Neural cell (in vitro differentiated cells): Measurements from ENCODE around the gene CYP1A1. TPM values are rescaled to one million over a fixed set of nuclear protein-coding genes. Genes with fewer than 3 reads are reported as not detected.

Experiments
- H2AFZ ChIP-seq: fragments of 200-600, 300-800 bp; sonication (generic), shearing (Covaris generic); 2 replicates; pipeline ENCODE4 v1.6.0; 2014; ENCODE audit warnings: low read depth, mild to moderate bottlenecking, antibody characterized with exemption, low read length, moderate library complexity
- H3F3A ChIP-seq: fragments of 200-600 bp; shearing (Covaris generic); 2 replicates; pipeline ENCODE4 v1.6.1; 2016; ENCODE audit warnings: mild to moderate bottlenecking, moderate library complexity, mixed read lengths, antibody characterized with exemption, low read length; ENCODE audit not compliant: insufficient read depth, poor library complexity, severe bottlenecking
- H3K27ac ChIP-seq: fragments of 200-600, 300-800 bp; sonication (generic), shearing (Covaris generic); 2 replicates; pipeline ENCODE4 v1.5.1; 2014; ENCODE audit warnings: mild to moderate bottlenecking, low read length, moderate library complexity
- H3K27me3 ChIP-seq: fragments of 300-800, 200-600 bp; sonication (generic), shearing (Covaris generic); 2 replicates; pipeline ENCODE4 v1.6.0; 2014; ENCODE audit warnings: mild to moderate bottlenecking, low read depth, low read length, moderate library complexity; ENCODE audit not compliant: insufficient read depth
- H3K36me3 ChIP-seq: fragments of 300-800, 200-600 bp; sonication (generic), shearing (Covaris generic); 2 replicates; pipeline ENCODE4 v1.5.1; 2014; ENCODE audit warnings: mild to moderate bottlenecking, antibody characterized with exemption, low read length, moderate library complexity; ENCODE audit not compliant: insufficient read depth
- H3K4me2 ChIP-seq: fragments of 300-800, 200-600 bp; sonication (generic), shearing (Covaris generic); 2 replicates; pipeline ENCODE4 v1.6.0; 2014; ENCODE audit warnings: mild to moderate bottlenecking, low read length
- H3K4me3 ChIP-seq: fragments of 300-800, 200-600 bp; sonication (generic), shearing (Covaris generic); 2 replicates; pipeline ENCODE4 v1.5.1; 2014; ENCODE audit warnings: mild to moderate bottlenecking, low read length, moderate library complexity
- H3K79me2 ChIP-seq: fragments of 200-600 bp; shearing (Covaris generic); replicated peaks from 2 replicates; pipeline ENCODE4 v1.6.0; 2014; ENCODE audit warnings: mild to moderate bottlenecking, low read length, moderate library complexity; ENCODE audit not compliant: insufficient read depth
- H3K9ac ChIP-seq: fragments of 300-800, 200-600 bp; sonication (generic), shearing (Covaris generic); 2 replicates; pipeline ENCODE4 v1.6.1; 2016; ENCODE audit warnings: mild to moderate bottlenecking, low read length, mixed read lengths
- H3K9me2 ChIP-seq: fragments of 200-600 bp; shearing (Covaris generic); 2 replicates; pipeline ENCODE4 v1.6.1; 2016; ENCODE audit warnings: mild to moderate bottlenecking, low read length, mixed read lengths; ENCODE audit not compliant: insufficient read depth
- H3K9me3 ChIP-seq: fragments of 200-600, 300-800 bp; sonication (generic), shearing (Covaris generic); 2 replicates; pipeline ENCODE4 v1.6.1; 2016; ENCODE audit warnings: mild to moderate bottlenecking, mixed run types, low read length, moderate library complexity, mixed read lengths
- H4K20me1 ChIP-seq: fragments of 200-600 bp; shearing (Covaris generic); 2 replicates; pipeline ENCODE4 v1.6.1; 2016; ENCODE audit warnings: mild to moderate bottlenecking, mixed run types; ENCODE audit not compliant: insufficient read depth
- CTCF ChIP-seq: fragments of 450-650 bp; IDR thresholded peaks from 2 replicates; pipeline ENCODE4 v1.5.1; 2014; ENCODE audit warnings: antibody characterized with exemption, mild to moderate bottlenecking, moderate library complexity; ENCODE audit not compliant: poor library complexity, severe bottlenecking
- EP300 ChIP-seq: fragments of 450-650 bp; conservative IDR thresholded peaks from 2 replicates; pipeline ENCODE4 v1.6.1; 2014; ENCODE audit warnings: antibody characterized with exemption, mild to moderate bottlenecking, moderate library complexity; ENCODE audit not compliant: poor library complexity, severe bottlenecking
- EZH2 ChIP-seq: fragments of 200-600, 300-800 bp; shearing (Covaris generic), sonication (generic); IDR thresholded peaks from 2 replicates; pipeline ENCODE4 v1.6.1; 2014; ENCODE audit warnings: antibody characterized with exemption, low read length, borderline replicate concordance, mild to moderate bottlenecking; ENCODE audit not compliant: insufficient read depth, poor library complexity, severe bottlenecking
- MXI1 ChIP-seq: fragments of 450-650 bp; conservative IDR thresholded peaks from 2 replicates; pipeline ENCODE4 v1.6.1; 2014; ENCODE audit warnings: antibody characterized with exemption, mild to moderate bottlenecking; ENCODE audit not compliant: poor library complexity, severe bottlenecking
- POLR2AphosphoS5 ChIP-seq: IDR thresholded peaks from 2 replicates; pipeline ENCODE4 v1.6.1; 2012
- RAD21 ChIP-seq: fragments of 450-650 bp; conservative IDR thresholded peaks from 2 replicates; pipeline ENCODE4 v1.6.1; 2014; ENCODE audit warnings: antibody characterized with exemption, mild to moderate bottlenecking, moderate library complexity
- REST ChIP-seq: IDR thresholded peaks from 2 replicates; pipeline ENCODE4 v1.6.1; 2012; ENCODE audit warnings: borderline replicate concordance
- SMC3 ChIP-seq: fragments of 450-650 bp; conservative IDR thresholded peaks from 2 replicates; pipeline ENCODE4 v1.6.1; 2014; ENCODE audit warnings: antibody characterized with exemption, mild to moderate bottlenecking, moderate library complexity; ENCODE audit not compliant: poor library complexity
- TAF1 ChIP-seq: IDR thresholded peaks from 2 replicates; pipeline ENCODE4 v1.6.1; 2012; ENCODE audit warnings: low read depth
- polyA plus RNA-seq: library from polyadenylated mRNA; depleted of rRNA; stranded (reverse); fragments of >200 nt; gene quantifications from 2 replicates; pipeline ENCODE4 v1.2.3, GENCODE V29; 2014

Gene CYP1A1
- polyA plus RNA-seq, 1 donor from 2014 or later = 0.09 TPM

GRCh38 chr15:74723754-74724334, 1.5 kb downstream of the CYP1A1 start:
- TF ChIP-seq POLR2AphosphoS5 = no peak
- TF ChIP-seq MXI1 = no peak
- no peak for TF ChIP-seq RAD21
- no peak for TF ChIP-seq EP300
- no peak for TF ChIP-seq TAF1
- no peak for TF ChIP-seq SMC3
- no peak for TF ChIP-seq CTCF
- TF ChIP-seq REST = no peak
- H3K9ac ChIP-seq = no peak overlapping the region
- H3F3A ChIP-seq = no peaks in the 10 kb centered on the region
- H3K4me2 ChIP-seq = no peak overlapping the region
- H3K27me3 ChIP-seq = peaks cover 15% of the 10 kb centered on the region
- no peaks in the 10 kb centered on the region for H3K36me3 ChIP-seq
- H2AFZ ChIP-seq = no peak overlapping the region
- H3K9me2 ChIP-seq = no peaks in the 10 kb centered on the region
- no peak overlapping the region for H3K27ac ChIP-seq
- no peaks in the 10 kb centered on the region for H3K79me2 ChIP-seq
- no peaks in the 10 kb centered on the region for H3K9me3 ChIP-seq
- no peaks in the 10 kb centered on the region for H4K20me1 ChIP-seq
- H3K4me3 ChIP-seq = no peak overlapping the region

GRCh38 chr15:74723187-74723586, 2.1 kb downstream of the CYP1A1 start:
- Histone ChIP-seq H3K79me2 (no peaks in the 10 kb centered on the region), H3K27ac (no peak overlapping the region), H3K9ac (no peak overlapping the region), H3K27me3 (peaks cover 15% of the 10 kb centered on the region), H3K9me3 (no peaks in the 10 kb centered on the region), H3K36me3 (no peaks in the 10 kb centered on the region), H2AFZ (no peak overlapping the region), H4K20me1 (no peaks in the 10 kb centered on the region), H3K4me2 (no peak overlapping the region), H3K4me3 (no peak overlapping the region), H3F3A (no peaks in the 10 kb centered on the region), H3K9me2 (no peaks in the 10 kb centered on the region)
- no peak for TF ChIP-seq POLR2AphosphoS5
- TF ChIP-seq EP300 = no peak
- TF ChIP-seq REST = no peak
- TF ChIP-seq SMC3 = no peak
- TF ChIP-seq TAF1 = no peak
- no peak for TF ChIP-seq RAD21
- no peak for TF ChIP-seq EZH2
- no peak for TF ChIP-seq MXI1
- no peak for TF ChIP-seq CTCF
